Measurements from ENCODE around the gene MIP. TPM values are rescaled to one million over a fixed set of nuclear protein-coding genes. Genes with fewer than 3 reads are reported as not detected.
"Not testable (repeated sequence)": the region's sequence is repeated elsewhere in the genome, so short reads cannot be mapped to it uniquely, and the experiment has no call there.

The MIP gene
- total RNA-seq = not detected
- long read RNA-seq = 0 reads

DNA sequence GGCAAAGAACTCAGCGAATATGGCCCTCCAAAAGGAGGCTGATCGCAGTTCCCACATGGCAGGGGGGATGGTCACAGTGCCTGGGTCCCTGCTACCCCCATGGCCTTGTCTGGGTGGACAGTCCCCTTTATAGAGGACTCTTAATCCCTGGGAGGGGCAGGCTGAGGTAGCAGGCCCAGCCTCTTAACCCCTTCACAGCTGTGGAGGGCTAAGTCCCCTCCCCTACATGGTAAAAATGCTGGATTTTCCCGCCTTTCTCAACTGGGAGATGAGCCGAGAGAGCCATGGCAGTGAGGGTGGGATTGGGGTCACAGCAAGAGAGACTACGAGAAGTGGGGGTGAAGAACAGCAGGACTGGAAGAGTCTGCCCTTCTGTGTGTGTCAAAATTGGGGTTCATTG, at the start of gene MIP:
TSS of gene MIP (minus strand) at position 101 of the 400 bp plus-strand sequence. CDS start at position 57, 44 bp downstream.
- ATAC-seq (no peak), DNase-seq (no peak)
- intact Hi-C loops (cut with micrococcal nuclease) = no loop called here

DNA sequence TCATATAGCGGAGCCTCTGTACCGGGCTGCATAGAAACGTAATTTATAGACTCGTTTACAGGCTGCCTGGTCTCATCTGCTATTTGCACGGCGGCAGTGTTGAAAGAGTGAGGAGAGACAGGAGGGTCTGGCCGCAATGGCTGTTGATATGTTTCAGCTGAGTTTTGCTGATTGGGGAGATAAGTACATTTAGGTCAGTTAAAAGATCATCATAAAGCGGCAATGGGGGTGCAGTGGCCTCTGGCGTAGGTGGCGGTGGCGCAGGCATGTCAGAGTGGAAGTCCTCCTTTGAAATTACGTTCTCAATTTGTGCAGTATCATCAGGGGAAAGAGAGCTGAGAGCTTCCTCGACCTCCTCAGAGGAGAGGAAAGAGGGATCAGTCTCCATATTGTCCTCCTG, 45.4 kb upstream of the MIP start:
- DNase-seq; intact Hi-C loops (cut with micrococcal nuclease): not testable (repeated sequence)

DNA sequence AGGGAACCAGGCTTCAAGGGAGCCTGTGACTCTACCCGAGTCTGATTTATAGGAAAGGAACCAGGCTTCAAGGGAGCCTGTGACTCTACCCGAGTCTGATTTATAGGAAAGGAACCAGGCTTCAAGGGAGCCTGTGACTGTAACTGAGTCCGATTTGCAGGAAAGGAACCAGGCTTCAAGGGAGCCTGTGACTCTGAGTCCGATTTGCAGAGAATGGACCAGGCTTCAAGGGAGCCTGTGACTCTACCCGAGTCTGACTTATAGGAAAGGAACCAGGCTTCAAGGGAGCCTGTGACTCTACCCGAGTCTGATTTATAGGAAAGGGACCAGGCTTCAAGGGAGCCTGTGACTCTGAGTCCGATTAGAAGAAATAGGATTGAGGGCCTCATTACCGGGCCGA, 45.0 kb upstream of the MIP start:
- DNase-seq; intact Hi-C loops (cut with micrococcal nuclease); ATAC-seq: not testable (repeated sequence)

More for the DNA sequence above, 45.4 kb upstream of the MIP start:
- not testable (repeated sequence) for ATAC-seq

DNA sequence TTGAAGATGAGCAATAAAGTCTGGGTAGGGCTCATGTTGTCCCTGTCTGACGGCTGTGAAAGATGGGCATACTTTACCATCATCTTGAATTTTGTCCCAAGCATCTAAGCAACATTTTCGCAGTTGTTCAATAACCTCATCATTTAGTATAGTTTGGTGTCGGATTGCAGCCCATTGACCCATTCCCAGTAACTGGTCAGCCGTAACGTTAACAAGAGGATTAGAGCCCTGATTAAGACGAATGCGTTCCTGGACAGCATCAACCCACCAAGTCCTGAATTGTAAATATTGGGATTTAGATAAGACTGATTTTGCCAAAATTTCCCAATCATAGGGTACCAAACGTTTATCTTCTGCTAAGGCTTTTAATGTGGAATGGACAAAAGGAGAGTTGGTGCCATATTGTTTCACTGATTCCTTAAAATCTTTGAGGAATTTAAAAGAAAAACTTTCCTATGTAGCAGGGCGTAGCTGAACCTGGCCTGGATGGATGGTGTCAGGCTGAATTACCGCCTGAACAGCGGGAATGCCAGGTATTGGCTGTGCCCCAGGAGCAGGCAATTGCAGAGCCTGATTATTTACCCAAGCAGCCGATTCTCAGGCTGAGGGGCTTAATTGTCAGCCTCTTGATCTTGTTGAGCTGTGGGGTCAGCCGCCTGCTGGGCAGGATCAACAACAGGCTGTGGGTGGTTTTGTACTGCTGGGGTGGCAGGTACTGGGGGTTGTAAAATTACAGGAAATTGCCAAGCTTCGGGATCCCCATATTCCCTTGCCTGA, 43.9 kb upstream of the MIP start:
- ATAC-seq; DNase-seq; intact Hi-C loops (cut with micrococcal nuclease): not testable (repeated sequence)

DNA sequence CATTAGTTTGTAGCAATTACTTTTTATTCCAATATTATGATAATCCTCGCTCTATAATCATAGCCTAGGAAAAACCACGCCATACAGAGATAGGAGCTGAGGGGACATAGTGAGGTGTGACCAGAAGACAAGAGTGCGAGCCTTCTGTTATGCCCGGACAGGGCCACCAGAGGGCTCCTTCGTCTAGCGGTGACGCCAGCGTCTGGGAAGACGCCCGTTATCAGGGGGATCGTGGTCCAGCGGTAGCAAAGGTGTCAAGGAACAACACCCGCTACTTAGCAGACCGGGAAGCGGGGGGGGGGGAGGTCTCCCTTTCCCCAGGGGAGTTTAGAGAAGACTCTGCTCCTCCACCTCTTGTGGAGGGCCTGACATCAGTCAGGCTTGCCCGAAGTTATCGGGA, 42.2 kb upstream of the MIP start:
- intact Hi-C loops (cut with micrococcal nuclease); ATAC-seq: not testable (repeated sequence)
- peak; percentile 63 for DNase-seq

DNA sequence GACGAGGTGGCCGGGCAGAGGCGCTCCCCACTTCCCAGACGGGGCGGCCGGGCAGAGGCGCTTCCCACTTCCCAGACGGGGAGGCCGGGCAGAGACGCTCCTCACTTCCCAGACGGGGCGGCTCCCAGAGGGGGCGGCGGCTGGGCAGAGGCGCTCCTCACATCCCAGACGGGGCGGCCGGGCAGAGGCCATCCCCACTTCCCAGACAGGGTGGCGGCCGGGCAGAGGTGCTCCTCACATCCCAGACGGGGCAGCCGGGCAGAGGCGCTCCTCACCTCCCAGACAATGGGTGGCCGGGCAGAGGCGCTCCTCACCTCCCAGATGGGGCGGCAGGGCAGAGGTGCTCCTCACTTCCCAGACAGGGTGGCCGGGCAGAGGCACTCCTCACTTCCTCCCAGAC, 40.0 kb upstream of the MIP start:
- intact Hi-C loops (cut with micrococcal nuclease); ATAC-seq; DNase-seq: not testable (repeated sequence)

DNA sequence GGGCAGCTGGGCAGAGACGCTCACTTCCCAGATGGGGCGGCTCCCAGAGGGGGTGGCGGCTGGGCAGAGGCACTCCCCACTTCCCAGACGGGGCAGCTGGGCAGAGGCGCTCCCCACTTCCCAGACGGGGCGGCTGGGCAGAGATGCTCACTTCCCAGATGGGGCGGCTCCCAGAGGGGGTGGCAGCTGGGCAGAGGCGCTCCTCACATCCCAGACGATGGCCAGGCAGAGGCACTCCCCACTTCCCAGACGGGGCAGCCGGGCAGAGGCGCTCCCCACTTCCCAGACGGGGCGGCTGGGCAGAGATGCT, 39.6 kb upstream of the MIP start:
- ATAC-seq; DNase-seq; intact Hi-C loops (cut with micrococcal nuclease): not testable (repeated sequence)

DNA sequence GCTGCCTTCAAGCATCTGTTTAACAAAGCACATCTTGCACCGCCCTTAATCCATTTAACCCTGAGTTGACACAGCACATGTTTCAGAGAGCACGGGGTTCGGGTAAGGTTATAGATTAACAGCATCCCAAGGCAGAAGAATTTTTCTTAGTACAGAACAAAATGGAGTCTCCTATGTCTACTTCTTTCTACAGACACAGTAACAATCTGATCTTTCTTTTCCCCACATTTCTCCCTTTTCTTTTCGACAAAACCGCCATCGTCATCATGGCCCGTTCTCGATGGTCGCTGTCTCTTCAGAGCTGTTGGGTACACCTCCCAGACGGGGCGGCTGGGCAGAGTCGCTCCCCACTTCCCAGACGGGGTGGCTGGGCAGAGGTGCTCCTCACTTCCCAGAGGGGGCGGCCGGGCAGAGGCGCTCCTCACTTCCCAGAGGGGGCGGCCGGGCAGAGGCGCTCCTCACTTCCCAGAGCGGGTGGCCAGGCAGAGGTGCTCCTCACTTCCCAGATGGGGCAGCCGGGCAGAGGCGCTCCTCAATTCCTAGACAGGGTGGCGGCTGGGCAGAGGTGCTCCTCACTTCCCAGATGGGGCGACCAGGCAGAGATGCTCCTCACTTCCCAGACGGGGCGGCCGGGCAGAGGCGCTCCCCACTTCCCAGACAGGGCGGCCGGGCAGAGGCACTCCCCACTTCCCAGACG, 39.1 kb upstream of the MIP start:
- intact Hi-C loops (cut with micrococcal nuclease); ATAC-seq; DNase-seq: not testable (repeated sequence)

DNA sequence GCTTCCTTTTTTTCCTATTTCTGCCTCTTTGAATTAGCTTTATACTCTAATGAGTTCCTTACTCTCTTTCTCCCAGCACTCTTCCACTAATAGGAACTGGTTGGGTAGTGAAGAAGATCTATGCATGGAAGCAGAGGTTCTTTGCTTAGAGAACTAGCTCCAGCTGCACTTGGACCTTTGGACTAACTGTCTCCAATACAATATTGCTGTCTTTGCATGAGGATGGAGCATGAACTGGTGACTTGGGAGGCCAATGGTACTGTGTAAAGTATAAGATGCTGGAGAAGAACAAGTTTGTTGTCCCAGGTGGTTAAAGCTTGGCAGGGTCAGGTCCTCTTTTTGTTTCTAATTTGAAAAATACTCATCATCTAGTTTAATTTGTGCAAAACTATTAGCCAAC, 35.9 kb upstream of the MIP start:
- DNase-seq = no peak
- no peak for ATAC-seq
- intact Hi-C loops (cut with micrococcal nuclease) = no loop called here

DNA sequence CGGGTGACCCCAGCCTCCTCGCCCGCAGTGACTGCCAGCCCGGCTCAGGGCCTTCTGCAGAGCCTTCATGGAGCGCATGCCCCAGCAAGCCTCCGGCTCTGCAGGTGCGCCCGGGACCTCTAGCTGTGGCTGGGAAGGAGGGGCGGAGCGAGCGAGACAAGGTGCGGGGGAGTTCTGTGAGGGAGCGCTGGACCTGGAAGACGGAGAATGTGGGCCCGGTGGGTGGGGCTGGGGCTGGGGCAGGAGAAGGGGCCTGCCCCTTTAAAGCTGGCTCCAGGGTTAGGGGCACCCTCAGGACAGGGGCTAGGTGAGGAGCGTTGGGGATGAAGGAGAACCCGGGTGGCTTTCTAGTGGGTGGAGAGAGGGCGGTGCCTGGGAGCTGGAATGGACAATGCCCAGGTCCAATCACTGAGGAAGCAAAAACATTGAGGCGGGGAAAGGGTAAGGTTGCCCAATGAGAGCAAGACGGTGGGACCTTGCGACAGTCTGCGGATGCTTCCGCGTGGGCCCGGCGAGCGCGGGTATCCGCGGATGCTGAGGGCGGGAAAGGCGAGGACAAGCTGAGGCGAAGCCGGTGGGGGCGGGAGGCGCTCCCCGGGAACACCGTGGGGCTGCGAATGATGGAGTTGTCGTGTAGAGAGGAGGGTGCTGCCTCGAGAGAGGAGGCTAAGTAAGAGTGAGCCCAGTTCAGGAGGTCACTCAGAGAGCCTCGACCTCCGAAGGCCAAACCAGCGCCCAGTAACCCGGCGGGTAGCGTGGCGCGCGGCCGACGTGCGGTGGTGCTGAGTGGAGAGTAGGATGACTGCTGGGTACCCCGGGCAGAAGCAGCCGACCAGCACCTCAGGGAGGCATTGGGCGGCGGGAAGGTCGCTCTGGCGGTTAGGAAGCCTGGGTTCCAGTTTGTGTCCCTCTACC, 33.8 kb upstream of the MIP start, which contains the start of gene GLS2:
TSS of gene GLS2 (minus strand) at position 121 of the 915 bp plus-strand sequence. CDS start at position 78, 43 bp downstream.
- intact Hi-C loops (cut with micrococcal nuclease) = no loop called here
- ATAC-seq (peak; percentile 98), DNase-seq (peak; percentile 82)

DNA sequence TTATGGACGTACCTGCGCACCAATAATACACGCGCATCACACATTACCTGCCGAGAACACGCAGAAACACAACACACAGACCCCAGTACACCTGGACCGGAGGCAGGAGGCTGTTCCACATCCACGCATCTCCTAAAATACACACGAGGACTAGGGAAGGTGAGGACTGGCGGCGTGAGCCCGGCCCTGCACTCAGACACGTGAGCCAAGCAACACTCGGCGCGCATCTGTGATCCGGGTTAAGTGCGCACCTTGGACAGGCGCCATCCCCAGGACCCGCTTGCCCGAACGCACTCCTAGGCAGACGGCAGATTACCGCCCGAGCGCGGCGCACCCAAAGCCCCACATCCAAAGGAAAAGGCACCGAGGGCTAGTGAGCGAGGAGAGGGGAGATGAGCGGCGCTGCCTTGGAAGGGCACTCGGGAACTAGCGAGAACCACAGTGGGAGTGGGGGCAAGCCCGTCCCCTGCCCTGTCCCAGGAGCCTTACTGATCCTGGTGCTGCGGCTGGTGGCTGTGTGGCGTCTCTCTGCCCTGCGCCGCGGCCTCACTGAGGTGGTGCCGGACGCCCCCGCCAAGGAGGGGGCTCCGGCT, 33.1 kb upstream of the MIP start:
- intact Hi-C loops (cut with micrococcal nuclease) = no loop called here
- peak; percentile 44 for DNase-seq
- ATAC-seq = peak; percentile 54

DNA sequence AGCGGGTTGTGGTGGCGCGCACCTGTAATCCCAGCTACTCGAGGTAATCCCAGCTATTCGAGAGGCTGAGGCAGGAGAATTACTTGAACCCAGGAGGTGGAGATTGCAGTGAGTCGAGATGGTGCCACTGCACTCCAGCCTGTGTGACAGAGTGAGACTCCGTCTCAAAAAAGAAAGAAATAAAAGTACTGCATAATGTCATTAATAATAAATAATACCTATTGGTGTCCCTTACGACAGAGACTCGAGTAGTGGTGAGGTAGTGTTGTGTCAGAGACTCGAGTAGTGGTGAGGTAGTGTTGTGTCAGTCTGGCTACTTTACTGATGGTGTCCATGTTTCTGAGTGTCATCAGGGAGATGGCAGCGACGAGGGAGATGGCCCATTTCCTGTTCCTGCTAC, 32.2 kb upstream of the MIP start:
- intact Hi-C loops (cut with micrococcal nuclease) = no loop called here
- DNase-seq (no peak), ATAC-seq (no peak)

DNA sequence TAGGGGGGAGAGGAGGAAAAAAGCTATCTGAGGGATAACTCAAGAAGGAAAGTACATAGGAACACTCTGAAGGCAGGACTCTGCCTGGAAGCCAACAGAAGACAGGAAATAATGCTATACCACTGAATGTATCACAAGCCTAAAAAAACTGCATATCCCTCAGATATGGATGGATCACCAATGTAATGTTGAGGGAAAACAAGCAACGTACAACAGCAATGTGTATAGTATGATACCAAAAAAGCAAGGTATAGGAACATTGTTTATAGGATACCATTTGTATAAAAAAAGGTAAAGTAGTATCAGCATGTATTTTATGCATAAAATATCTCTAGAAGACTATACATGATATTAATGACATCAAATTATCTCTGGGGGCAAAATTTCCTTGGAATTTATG, 30.1 kb upstream of the MIP start:
- ATAC-seq (no peak), DNase-seq (no peak)
- intact Hi-C loops (cut with micrococcal nuclease) = no loop called here

DNA sequence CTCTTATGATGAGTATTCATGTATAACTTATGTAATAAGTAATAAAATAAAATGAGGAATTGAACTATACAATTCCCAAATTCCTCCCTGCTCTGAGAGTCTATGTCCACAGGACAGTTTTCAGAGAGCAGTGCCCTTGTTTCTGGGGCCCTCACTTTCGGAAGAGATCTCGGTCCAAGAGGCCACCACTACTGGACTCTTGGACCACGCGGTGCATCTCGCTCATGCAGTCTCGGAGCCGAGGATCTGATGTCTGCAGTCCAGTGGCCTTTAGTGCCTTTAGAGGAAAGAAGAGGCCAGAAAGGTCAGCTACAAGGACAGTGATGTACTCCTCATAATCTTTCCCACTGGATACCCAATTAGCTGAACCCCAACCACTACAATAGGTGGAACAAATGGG, 25.2 kb upstream of the MIP start:
- ATAC-seq = no peak
- no peak for DNase-seq
- intact Hi-C loops (cut with micrococcal nuclease) = no loop called here

DNA sequence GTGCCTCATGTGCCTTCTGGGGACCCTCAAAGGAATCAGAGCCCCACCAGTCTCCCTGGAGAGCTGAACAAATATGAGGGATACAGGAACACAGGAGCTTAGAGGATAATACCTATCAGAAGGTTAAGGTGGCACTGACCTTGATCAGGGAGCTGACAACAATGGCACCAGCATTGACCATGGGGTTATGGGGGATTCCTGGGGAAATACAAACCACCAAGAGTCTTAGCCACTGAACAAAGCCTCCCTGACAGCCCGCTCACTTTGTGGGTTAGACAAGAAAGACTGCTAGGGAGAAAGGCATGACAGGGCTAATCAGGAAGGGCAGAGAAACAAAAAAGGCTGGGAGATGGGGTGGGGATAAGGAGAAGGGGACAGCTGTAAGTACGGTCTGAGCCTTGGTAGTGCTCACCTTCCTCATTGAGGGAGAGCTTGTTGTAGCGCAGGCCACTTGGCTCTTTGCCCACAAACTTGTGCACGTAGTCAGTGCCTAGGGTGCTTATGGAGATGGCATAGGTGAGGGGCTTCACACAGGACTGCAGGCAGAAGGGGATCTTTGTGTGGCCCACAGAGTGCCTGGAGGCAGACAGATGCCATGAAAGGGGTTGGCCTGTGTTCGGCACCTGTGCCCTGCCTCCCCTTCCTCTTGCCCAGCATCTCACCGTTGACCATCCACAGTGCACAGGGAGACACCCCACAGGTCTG, 23.2 kb upstream of the MIP start:
- no peak for ATAC-seq
- DNase-seq = no peak
- intact Hi-C loops (cut with micrococcal nuclease) = no loop called here

DNA sequence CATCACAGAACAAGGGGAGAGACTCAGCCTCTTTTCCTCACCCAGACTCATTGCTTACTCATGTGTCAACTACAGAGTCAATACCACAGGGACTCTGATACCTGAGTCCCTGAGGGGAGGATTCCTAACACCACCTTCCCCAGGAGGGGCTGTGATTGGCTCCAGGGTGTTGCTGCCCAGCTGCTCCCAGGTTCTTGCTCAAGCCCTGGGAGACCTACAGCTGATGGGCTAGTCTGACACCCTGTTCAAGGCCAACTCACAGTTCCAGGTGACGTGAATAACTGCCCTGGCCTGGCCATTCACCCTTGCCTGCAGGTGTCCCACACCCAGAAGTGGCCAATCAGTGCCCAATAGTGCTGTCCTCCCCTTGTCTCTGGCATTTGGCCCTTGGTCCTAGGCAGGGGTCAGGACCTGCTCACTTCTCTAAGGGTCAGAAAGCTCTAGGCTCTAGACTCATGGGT, 22.5 kb upstream of the MIP start:
- DNase-seq = no peak
- ATAC-seq = no peak
- intact Hi-C loops (cut with micrococcal nuclease) = no loop called here

DNA sequence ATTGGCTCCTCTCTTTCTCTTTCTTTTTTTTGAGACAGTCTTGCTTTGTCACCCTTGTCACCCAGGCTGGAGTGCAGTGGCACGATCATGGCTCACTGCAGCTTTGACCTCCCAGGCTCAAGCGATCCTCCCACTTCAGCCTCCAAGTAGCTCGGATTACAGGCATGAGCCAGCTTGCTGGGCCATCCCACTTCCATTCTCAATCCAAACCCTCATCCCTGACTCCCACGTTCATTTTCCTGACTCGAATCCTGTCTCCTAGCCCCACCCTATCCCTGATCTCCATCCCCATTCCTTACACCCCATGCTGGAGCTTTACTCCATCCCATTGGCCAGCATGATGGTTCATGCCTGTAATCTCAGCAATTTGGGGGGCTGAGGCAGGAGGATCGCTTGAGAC, 21.7 kb upstream of the MIP start:
- intact Hi-C loops (cut with micrococcal nuclease) = no loop called here
- DNase-seq = no peak
- no peak for ATAC-seq

DNA sequence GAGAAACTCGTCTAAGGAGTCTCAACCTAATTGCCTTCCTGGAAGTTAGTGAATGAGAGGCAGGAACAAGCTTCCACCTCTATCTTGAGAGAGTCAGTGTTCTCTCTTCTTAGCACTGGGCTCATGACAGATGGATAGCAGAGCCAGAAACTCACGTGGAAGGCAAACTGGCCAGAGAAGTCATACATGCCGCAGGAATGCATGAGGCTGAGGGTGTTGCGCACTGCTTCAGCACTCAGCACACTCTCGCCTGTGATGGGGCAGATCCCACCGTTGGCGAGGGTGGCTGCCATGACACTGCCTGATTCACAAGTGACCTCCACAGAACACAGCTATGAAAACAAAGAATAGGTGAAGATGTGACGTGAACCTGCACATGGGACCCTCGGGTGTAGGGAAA, 19.9 kb upstream of the MIP start:
- intact Hi-C loops (cut with micrococcal nuclease) = no loop called here
- DNase-seq = peak; percentile 59
- ATAC-seq = peak; percentile 85
